Fibroblast of pulmonary artery (primary cell): ENCODE measurements around the gene DHX40.
A peak's percentile ranks its signal among the peaks of the same experiment; 100 is the strongest.

Experiments
- DNase-seq: peaks from one replicate; pipeline ENCODE4 v3.0.0-alpha.2; 2010; ENCODE audit warnings: low read depth
- H3K4me3 ChIP-seq: replicated peaks from 2 replicates; pipeline ENCODE4 v1.5.1; 2011; ENCODE audit warnings: low read depth, mild to moderate bottlenecking, control low read depth, low read length, moderate library complexity
- TF ChIP-seq, protein P1 (sequence below): IDR thresholded peaks from 2 replicates; pipeline ENCODE4 v1.5.1; 2011; ENCODE audit warnings: mild to moderate bottlenecking, control low read depth, low read length, inconsistent platforms; ENCODE audit errors: missing control alignments

DHX40 gene

DNA sequence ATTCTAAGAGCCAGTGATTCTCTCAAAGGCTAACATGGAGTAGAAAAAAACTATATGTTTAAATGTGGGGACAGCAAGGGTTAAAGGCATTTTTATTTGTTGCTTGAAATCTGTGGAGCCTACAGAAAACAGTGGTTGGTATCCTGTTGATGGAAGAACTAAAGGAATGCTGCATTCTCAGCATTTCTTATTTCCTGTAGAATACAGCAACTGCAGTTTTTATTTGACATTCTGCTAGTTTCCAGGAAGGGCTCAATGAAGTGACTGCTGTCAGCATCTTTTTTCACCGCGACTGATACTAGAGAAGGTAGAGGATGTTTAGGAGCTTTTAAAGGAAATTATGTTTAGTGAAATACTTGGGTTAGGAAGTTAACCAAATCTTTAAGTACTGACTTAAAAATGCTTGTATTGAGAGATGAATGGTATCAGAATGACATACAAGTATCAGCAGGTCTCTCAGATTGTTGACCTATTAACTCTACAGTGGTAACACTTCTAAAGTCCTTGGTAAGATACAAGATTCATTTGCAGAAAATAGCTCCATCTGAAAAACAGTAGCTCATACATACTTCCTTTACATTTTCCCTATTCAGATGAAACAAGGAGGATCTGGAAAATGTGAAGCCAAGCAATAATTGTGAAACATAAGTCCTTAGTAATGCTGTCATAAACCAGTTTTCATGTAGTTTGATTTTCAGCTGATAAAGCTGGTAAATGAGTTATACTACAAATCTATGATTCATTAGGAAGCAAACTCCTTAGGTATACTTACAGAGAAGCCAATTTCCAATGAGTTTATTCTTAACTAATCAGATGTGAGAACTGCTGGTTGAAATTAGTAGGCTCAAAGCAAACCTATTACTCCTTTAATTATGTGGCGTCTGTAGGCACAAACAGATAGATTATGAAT lies 69.5 kb downstream of the DHX40 start:
- TF ChIP-seq, protein P1, sequence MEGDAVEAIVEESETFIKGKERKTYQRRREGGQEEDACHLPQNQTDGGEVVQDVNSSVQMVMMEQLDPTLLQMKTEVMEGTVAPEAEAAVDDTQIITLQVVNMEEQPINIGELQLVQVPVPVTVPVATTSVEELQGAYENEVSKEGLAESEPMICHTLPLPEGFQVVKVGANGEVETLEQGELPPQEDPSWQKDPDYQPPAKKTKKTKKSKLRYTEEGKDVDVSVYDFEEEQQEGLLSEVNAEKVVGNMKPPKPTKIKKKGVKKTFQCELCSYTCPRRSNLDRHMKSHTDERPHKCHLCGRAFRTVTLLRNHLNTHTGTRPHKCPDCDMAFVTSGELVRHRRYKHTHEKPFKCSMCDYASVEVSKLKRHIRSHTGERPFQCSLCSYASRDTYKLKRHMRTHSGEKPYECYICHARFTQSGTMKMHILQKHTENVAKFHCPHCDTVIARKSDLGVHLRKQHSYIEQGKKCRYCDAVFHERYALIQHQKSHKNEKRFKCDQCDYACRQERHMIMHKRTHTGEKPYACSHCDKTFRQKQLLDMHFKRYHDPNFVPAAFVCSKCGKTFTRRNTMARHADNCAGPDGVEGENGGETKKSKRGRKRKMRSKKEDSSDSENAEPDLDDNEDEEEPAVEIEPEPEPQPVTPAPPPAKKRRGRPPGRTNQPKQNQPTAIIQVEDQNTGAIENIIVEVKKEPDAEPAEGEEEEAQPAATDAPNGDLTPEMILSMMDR, result no peak
- peak; percentile 29 for DNase-seq

DNA sequence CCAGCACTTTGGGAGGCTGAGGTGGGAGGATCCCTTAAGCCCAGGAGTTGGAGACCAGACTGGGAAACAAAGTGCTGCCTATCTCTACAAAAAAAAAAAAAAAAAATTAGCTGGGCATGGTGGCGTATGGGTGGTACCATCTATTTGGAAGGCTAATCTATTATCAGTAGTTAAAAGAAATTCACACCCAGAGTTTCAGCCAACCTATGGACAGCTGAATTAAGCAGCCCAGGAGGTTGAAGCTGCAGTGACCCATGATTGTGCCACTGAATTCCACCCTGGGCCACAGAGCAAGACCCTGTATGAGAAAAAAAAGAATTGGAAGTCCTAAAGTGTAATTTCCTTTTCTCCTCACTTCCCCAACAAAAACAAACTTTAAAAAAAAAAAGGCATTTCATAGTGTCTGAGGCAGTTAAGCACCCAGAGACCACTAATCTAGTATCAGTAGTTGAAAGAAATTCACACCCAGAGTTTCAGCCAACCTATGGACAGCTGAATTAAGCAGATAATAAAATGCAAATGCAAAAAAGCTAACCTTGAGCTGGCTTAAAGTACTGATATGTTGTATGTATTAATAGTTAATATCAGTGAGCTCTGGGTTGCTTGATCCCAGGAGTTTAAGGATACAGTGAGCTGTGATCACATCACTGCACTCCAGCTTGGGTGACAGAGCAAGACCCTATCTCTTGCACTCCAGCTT lies 72.4 kb downstream of the DHX40 start:
- TF ChIP-seq, protein P1, result no peak

More for the DNA sequence above, 69.5 kb downstream of the DHX40 start:
- H3K4me3 ChIP-seq, result no peak overlapping the region

DNA sequence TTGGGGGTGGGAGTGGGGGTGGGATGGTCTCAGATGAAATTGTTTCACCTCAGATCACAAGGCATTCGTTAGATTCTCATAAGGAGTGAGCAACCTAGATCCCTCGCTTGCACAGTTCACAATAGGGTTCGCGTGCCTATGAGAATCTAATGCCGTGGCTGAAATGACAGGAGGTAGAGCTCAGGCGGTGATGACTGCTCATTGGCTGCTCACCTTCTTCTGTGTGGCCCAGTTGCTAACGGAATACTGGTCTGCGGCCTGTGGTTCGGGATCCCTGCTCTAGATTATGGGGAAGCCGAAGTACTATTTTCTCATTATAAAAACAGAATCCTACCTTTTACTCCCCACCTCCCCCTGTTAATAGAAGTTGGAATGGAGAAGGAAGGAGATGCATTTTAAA lies 73.1 kb downstream of the DHX40 start:
- H3K4me3 ChIP-seq, result no peak overlapping the region
- TF ChIP-seq, protein P1, result no peak
- DNase-seq, result no peak

More for the DNA sequence above, 72.4 kb downstream of the DHX40 start:
- H3K4me3 ChIP-seq, result no peak overlapping the region
- DNase-seq, result no peak

DNA sequence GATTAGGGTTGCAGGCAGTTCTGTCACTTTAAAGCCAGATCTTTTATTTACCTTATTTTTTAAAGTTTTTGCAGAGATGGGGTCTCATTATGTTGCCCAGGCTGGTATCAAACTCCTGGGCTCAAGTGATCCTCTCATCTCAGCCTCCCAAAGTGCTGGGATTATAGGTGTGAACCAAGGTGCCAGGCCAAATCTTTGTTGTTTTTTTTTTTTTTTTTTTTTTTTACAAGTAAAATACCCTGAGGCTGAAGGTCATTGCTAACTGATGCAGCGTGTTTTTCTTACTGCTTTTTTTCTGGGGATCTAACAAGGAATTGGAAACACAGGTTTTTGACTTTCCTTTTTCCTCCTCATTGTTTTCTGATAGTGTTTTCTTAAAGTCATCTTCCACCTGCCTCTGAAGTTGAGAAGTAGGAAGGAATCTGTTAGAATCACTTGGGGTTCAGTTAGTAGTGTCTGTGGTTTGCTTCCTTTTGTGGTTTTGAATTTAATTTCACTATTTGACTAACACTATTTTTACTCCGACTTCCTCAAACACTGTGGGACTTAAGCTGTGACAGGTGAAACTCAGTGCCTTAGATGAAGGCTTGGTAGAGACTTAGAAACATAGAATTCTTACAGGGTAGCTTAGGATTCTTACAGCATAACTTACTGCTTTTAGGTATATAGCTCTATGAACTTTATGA lies 76.5 kb downstream of the DHX40 start:
- H3K4me3 ChIP-seq, result no peak overlapping the region
- no peak for DNase-seq

DNA sequence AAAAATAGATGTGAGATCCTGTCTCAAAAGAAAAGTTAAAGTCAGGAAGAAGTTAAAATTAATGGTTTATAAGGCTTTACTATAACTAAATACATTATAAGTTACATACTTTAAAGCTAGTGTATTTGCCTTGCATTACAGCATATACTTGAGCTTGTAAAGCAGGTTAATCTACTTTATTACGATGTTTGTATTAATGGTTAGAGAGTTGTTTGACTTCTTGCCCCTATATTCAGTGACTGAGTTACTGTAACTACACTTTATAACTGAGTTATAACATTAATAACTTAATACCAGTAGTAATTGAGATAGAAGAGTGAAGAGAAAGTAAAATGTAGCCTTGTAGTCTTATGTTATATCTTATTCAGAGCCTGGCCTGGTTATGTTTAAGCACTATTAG lies 77.2 kb downstream of the DHX40 start:
- TF ChIP-seq, protein P1, result no peak
- no peak for DNase-seq
- no peak overlapping the region for H3K4me3 ChIP-seq

More for the DNA sequence above, 76.5 kb downstream of the DHX40 start:
- TF ChIP-seq, protein P1, result no peak

DNA sequence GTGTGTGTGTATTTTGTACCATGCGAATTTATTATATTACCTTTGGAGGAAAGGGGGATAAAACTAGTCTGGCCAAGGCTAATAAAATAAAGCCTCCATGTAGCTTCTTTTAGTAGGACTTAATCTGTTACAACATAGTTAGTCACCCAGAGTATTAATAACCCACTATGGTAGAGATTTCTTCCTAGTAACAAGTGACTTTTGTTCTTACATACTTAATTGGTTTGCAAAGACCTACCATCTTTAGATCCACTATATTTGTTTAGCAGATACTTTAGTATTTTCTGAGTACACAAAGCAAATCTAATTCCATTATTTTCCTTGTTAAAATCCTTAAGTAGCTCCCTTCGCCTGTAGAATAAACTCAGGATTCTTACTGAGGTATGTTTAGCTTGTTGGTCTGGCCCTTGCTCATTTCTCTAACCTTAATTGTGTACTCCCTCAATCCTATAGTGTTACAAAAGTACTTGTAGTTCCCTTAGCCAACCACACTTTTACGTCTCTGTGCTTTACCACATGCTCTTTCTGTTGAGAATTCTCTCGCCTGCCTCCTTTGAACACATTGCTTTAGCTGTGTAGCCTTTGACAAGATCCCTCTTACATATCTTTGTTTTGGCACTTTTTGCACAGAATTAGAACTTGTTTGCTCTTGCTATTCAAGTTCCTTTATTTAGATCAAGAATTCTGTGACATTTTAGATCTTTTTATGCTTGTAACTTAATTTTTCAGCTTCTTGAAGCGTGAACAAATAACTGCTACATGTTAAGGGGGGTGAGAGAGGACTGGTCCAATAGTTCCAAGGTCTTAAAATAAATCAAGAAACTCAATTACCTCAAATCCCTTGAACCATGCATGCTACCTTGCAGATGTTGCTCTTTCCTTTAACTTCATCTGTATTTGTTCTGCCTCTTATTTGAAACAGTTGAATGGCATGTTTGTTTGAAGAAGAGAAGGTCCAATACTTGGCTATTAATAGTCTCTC lies 78.0 kb downstream of the DHX40 start:
- peak; percentile 57 for DNase-seq

More for the DNA sequence above, 78.0 kb downstream of the DHX40 start:
- no peak overlapping the region for H3K4me3 ChIP-seq
- TF ChIP-seq, protein P1, result no peak
